Sciatic nerve (tissue), 2 donors: ENCODE data around the gene LILRB3. TPM values are rescaled to one million over a fixed set of nuclear protein-coding genes. Genes with fewer than 3 reads are reported as not detected.
"Not testable (repeated sequence)": the region's sequence is repeated elsewhere in the genome, so short reads cannot be mapped to it uniquely, and the experiment has no call there.

Experiments used
- ATAC-seq: fragments of 200-7000 bp; cut with Tn5 transposase; one replicate; pipeline ENCODE4 v1.9.1; 2020; ENCODE audit warnings: mild to moderate bottlenecking, moderate library complexity
- DNase-seq: peaks from one replicate; pipeline ENCODE4 v3.0.0-alpha.2; 2020; ENCODE audit warnings: low spot score
- intact Hi-C: fragments of 100-400 bp; cut with DNase I; formaldehyde crosslinking; loops from one replicate; pipeline ENCODE4 v1.14.2; 2022
- total RNA-seq: library from RNA; stranded (reverse); fragmentation: NEBNext Ultra II Directional; extraction: Animal tissue kit (Norgen Biotek cat#: 25700); gene quantifications from one replicate; pipeline ENCODE4 v1.2.1, GENCODE V29; 2021
- donor health status: DM: no; HTN: no; CAD: no.
- donor health status: DM: no; HTN: no; CAD: no.

LILRB3 gene
- total RNA-seq, 1 donor from 2014 or later: 23.9 TPM

DNA sequence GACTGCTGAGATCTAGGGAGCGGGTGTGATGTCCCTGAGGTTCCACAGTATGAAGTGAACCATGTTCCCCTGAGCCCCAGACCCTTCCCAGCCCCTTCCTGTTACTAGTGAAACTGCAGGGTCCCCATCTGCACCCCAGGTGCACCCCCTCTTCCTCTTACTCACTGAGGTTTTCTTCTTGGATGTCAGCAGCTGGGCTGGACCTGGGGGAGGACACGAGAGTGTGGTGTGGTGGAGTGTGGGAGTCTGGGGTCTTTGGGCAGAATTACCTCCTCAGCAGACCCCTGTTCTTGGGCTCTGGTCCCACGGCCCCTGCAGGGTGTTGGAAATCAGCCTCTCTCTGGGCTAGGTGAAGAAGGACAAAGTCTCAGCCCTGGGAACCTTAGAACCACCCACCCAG, 23.1 kb upstream of the LILRB3 start:
- DNase-seq (no peak), ATAC-seq (no peak)
- intact Hi-C loops: no loop called here

- DNase-seq, ATAC-seq, intact Hi-C loops: not testable (repeated sequence)
Observed at GRCh38 chr19:54243809-54244208, 21.0 kb upstream of the LILRB3 start.

DNA sequence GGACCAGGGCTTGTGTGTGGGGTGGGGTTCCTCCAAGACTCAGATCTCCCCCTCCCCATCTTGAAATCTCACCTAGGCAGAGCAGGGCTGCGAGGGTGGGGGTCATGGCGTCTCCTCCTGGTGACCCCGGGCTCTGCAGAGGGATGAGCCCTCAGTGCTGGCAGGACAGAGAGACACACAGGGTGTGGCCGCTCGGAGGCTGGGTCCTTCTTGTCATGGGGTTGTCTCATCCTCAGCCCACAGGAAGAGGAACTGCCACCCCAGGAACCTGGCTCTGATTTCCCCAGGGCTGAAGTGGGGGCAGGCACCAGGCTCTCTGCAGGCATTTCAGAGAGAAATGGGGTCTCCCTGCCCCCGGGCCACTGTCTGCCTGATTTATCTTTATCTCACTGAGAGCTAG, 19.8 kb upstream of the LILRB3 start, which contains the start of gene LILRA6:
TSS of gene LILRA6 (minus strand) at position 145 of the 400 bp plus-strand sequence.
- peak; percentile 61 for DNase-seq
- intact Hi-C loops, ATAC-seq: not testable (repeated sequence)

DNA sequence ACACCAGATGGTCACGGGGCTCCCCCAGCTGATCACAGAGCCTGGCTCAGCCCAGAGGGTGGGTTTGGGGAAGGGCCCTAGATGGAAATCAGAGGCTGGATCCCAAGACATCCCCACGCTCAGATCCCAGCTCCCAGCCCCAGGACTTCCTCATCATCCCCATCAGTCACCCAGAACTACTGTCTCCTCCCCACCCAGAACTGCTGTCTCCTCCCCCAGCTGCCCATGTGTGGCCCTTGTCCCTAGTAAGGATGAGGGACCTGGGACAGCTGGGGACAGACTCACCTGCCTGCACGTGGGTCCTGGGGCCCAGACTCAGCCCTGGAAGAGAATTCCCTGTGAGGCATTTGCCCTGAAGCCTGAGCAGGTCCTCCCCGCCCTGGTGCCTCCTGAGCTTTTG, 19.4 kb upstream of the LILRB3 start:
- intact Hi-C loops, ATAC-seq, DNase-seq: not testable (repeated sequence)

DNA sequence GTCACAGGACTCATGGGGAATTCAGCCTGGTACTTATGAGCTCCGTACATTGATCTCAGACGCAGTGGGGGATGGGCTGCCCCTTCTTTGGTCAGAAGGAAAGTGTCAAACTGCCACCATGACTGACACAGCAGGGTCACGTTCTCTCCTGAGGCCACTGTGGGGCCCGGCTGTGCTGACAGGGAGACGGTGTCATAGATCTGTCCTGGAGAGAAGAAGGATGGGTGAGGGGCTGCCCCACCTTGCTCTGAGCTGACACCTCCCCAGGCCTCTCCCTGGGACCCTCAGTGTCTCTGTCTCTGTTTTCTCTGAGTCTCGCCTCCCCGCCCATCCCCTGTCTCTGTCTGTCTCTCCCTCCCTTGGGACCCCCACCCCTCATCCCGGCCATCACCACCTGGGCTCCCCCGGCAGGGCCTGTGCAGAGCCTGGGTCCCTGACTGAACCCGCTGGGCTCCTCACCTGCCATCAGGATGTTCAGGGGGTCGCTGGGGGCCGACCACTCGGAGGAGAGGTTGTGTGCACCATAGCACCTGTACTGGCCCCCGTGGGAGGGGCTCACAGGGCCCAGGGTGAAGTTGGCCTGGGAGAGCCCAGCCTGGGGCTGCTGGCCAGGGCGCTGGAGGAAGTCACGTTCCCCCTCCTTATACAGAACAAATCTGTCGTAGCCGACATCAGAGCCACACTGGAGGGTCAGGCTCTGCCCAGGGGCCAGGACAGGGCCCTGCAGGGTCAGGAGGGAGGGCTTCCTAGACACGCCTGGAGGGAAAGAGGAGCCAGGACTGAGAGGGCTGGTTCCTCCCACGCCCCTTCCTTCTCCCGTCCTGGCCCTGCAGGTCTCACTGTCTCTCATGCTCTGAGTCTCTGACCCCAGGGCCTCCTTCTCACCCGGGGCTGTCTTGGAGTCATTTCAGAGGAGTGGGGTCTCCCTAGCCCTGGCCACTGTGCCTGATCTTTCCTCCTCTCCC, 17.8 kb upstream of the LILRB3 start:
- intact Hi-C loops, ATAC-seq, DNase-seq: not testable (repeated sequence)

GRCh38 chr19:54239491-54240371, 16.9 kb upstream of the LILRB3 start:
- intact Hi-C loops: loop anchor here (10.0 kb wide), 1 partner anchor 65 kb away; the partner anchor contains the start of gene TMC4
- DNase-seq: not testable (repeated sequence)
- ATAC-seq: peak; percentile 22

DNA sequence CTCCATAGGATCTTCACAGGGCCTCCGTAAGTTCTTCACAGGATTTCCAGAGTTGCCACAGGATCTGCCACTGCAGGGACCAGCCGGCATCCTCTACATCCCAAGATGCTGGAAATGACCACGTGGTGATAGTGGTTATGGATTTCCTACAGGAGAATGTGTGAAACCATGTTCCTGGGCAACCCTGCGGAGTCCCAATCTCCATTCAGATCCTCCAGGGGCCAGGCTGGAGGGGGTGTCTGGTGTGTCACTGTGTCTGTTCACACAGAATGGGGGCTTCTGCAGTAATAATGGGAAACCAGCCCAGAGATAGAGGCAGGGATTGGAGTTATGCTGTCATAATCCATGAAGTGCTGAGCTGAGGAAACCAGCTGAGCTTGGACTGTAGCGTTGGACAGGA, 11.1 kb upstream of the LILRB3 start:
- ATAC-seq (no peak), DNase-seq (no peak)
- intact Hi-C loops: loop anchor here (10.0 kb wide), 1 partner anchor 59 kb away; the partner anchor contains the start of gene TMC4

GRCh38 chr19:54231077-54231931, 8.5 kb upstream of the LILRB3 start:
- DNase-seq: peak; percentile 93
- intact Hi-C loops: loop anchor here (10.0 kb wide), 1 partner anchor 57 kb away; the partner anchor contains the start of gene TMC4
- ATAC-seq: peak; percentile 94

DNA sequence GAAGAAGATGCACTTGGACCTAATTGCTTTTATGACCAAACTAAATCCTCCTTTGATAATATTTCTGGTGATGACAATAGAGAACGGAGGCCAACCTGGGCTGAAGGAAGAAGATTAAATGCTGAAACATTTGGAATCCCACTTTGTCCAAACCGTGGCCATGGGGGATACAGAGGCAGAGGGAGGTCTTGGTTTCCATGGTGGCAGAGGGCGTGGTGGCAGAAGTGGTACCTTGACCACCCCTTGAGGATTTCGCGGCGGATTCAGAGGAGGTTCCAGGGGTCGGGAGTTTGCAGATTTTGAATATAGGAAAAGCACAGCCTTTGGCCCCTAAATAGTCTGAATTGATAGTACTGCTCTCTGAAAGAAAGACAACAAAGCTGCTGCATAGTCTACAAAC, 7.2 kb upstream of the LILRB3 start:
- DNase-seq: no peak
- intact Hi-C loops: loop anchor here (10.0 kb wide), 1 partner anchor 55 kb away; the partner anchor contains the start of gene TMC4
- no peak for ATAC-seq

- ATAC-seq (no peak), DNase-seq (no peak)
Observed at GRCh38 chr19:54229146-54229545, 6.3 kb upstream of the LILRB3 start.

GRCh38 chr19:54224619-54225018, 1.8 kb upstream of the LILRB3 start:
- DNase-seq, ATAC-seq, intact Hi-C loops: not testable (repeated sequence)

More at GRCh38 chr19:54229146-54229545, 6.3 kb upstream of the LILRB3 start:
- intact Hi-C loops: no loop called here

DNA sequence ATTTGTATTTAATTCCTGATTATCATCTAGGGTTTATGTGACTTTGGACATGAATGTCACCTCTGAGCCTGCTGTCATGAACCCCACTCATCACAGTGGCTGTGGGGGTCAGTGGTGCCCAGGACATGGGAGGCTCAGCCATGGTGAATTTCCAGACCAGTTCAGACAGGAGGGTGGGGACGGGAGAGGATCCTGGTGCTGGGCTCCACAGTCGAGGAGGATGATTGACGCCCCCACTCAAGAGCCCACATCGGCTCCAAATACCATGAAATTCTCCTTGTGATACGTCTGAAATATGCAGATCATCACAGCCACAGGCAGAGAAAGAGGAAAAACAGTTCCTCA, 1.1 kb upstream of the LILRB3 start:
- peak; percentile 9 for ATAC-seq
- DNase-seq, intact Hi-C loops: not testable (repeated sequence)

DNA sequence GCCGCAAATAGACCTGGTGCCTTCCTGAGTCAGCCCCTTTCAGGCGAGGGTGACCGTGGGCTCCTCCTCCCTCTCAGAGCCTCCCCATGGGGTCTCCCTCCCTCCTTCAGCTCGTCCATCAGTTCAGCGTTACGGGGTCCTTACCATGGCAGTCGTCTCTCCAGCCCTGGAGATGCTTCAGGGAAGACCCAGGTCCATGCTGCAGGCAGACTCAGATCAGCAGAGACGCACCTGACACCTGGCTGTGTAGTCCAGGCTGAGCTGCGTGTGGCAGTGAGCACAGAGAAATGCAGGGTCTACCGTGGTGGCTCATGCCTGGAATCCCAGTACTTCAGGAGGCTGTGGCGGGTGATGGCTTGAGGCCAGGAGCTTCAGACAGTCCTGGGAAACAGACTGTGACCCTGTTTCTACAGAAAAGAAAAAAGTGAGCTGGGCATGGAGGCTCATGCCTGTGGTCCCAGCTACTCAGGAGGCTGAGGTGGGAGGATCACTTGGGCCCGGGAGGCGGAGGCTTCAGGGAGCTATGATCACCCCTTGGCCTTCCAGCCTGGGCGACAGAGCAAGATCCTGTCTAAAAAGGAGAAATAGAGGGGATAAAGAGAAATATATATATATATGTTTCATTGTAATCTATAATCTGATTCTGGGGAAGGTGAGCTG, 600 bp upstream of the LILRB3 start:
- DNase-seq, intact Hi-C loops: not testable (repeated sequence)
- peak; percentile 44 for ATAC-seq

GRCh38 chr19:54221947-54222346, 860 bp downstream of the LILRB3 start:
- DNase-seq, intact Hi-C loops, ATAC-seq: not testable (repeated sequence)

GRCh38 chr19:54219702-54220101, 3.1 kb downstream of the LILRB3 start:
- DNase-seq, intact Hi-C loops, ATAC-seq: not testable (repeated sequence)

DNA sequence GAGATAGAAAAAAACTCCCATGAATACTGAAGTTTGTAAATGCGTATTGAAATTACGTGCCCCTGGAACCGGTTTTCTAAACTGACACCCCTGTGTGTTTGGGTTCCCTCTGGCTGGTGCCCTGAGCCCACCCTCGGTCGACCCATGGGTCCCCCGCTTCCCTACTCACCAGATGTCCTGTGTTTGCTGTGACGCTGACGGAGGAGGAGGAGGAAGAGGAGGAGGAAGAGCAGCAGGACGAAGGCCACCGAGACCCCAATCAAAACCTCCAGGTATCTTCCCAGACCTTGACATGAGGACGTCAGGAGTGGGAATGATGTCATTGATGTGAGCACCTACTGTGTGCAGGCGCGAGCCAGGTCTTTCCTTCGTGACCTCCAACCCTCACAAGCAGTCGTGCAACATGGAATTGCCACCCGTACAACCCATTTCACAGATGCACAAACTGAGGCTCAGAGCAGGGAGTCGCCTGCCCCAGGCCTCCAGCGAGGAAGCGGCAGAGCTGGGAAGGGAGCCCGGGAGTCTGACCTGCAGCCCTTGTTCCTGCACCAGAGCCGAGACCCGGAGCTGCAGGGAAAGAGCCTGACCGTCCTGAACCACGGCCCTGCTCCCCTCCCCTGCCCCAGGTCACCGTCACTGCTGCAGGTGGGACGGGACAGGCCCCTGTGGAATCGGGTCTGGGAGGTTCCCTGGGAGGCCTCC, 3.7 kb downstream of the LILRB3 start:
- DNase-seq (no peak), ATAC-seq (no peak)
- intact Hi-C loops: no loop called here

DNA sequence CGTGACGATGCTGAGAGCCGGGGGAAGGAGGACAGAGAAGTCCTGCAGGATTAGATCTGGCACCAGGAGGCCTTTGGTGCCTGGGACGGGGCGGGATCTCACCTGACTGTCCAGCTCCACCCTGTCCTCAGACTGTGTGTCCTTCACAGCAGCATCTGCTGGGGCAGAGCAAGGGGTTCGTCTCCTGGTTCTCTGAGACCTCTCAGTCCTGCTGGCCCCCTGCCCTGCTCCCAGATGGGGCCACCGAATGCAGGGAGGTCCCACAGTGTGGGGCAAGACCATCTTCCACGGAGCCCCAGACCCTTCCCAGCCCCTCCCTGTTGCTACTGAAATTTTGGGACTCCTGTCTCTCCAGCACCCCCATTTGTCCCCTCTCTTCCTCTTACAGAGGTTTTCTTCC, 4.5 kb downstream of the LILRB3 start:
- ATAC-seq: no peak

More for the DNA sequence above, 4.5 kb downstream of the LILRB3 start:
- intact Hi-C loops: no loop called here
- DNase-seq: no peak
